Neural progenitor cell (in vitro differentiated cells): Measurements from ENCODE around the gene VEPH1. TPM values are rescaled to one million over a fixed set of nuclear protein-coding genes. Genes with fewer than 3 reads are reported as not detected.

Experiments used
- DNase-seq: peaks from one replicate; pipeline ENCODE4 v3.0.0-alpha.2; 2016; ENCODE audit warnings: low spot score
- H2AFZ ChIP-seq: fragments of 200-600 bp; sonication (generic); replicated peaks from 2 replicates; pipeline ENCODE4 v1.6.1; 2016; ENCODE audit warnings: antibody characterized with exemption
- H3F3A ChIP-seq: fragments of 200-600 bp; sonication (generic); 2 replicates; pipeline ENCODE4 v1.6.1; 2016; ENCODE audit warnings: antibody characterized with exemption, low read depth
- H3K27ac ChIP-seq: fragments of 200-600 bp; sonication (generic); 2 replicates; pipeline ENCODE4 v1.5.1; 2016; ENCODE audit warnings: mild to moderate bottlenecking
- H3K27me3 ChIP-seq: fragments of 200-600 bp; sonication (generic); 2 replicates; pipeline ENCODE4 v1.6.1; 2016; ENCODE audit warnings: mild to moderate bottlenecking, moderate library complexity
- H3K36me3 ChIP-seq: fragments of 200-600 bp; sonication (generic); 2 replicates; pipeline ENCODE4 v1.5.1; 2016
- H3K4me1 ChIP-seq: fragments of 200-600 bp; sonication (generic); 2 replicates; pipeline ENCODE4 v1.6.1; 2016; ENCODE audit warnings: mixed run types
- H3K4me2 ChIP-seq: fragments of 200-600 bp; sonication (generic); 2 replicates; pipeline ENCODE4 v1.6.1; 2016
- H3K4me3 ChIP-seq: fragments of 200-600 bp; sonication (generic); 2 replicates; pipeline ENCODE4 v1.5.1; 2016
- H3K79me2 ChIP-seq: fragments of 200-600 bp; sonication (generic); 2 replicates; pipeline ENCODE4 v1.6.1; 2016; ENCODE audit warnings: low read depth
- H3K9ac ChIP-seq: fragments of 200-600 bp; sonication (generic); 2 replicates; pipeline ENCODE4 v1.6.1; 2016
- H3K9me3 ChIP-seq: fragments of 200-600 bp; sonication (generic); 2 replicates; pipeline ENCODE4 v1.5.1; 2016; ENCODE audit warnings: low read depth
- H4K20me1 ChIP-seq: fragments of 200-600 bp; sonication (generic); 2 replicates; pipeline ENCODE4 v1.6.1; 2016; ENCODE audit warnings: low read depth
- H3K27ac Mint-ChIP-seq: 3 replicates; pipeline ENCODE4 v1.8.0; 2021; ENCODE audit warnings: mixed read lengths
- H3K27me3 Mint-ChIP-seq: 2 replicates; pipeline ENCODE4 v1.8.0; 2022; ENCODE audit warnings: low read depth, mild to moderate bottlenecking, inconsistent platforms, moderate library complexity, mixed read lengths; ENCODE audit not compliant: insufficient read depth
- H3K36me3 Mint-ChIP-seq: 3 replicates; pipeline ENCODE4 v1.8.0; 2021; ENCODE audit warnings: mixed read lengths
- H3K4me1 Mint-ChIP-seq: 3 replicates; pipeline ENCODE4 v1.8.0; 2021; ENCODE audit warnings: mixed read lengths
- H3K4me3 Mint-ChIP-seq: 3 replicates; pipeline ENCODE4 v1.8.0; 2021; ENCODE audit warnings: mild to moderate bottlenecking, moderate library complexity, mixed read lengths
- H3K9me3 Mint-ChIP-seq: 3 replicates; pipeline ENCODE4 v1.8.0; 2020; ENCODE audit warnings: mixed read lengths
- EZH2 ChIP-seq: fragments of 200-600 bp; sonication (generic); IDR thresholded peaks from 2 replicates; pipeline ENCODE4 v1.6.1; 2017; ENCODE audit warnings: antibody characterized with exemption, mild to moderate bottlenecking, moderate library complexity
- EZH2phosphoT487 ChIP-seq: fragments of 200-600 bp; sonication (generic); IDR thresholded peaks from 2 replicates; pipeline ENCODE4 v1.6.1; 2017; ENCODE audit warnings: antibody characterized with exemption
- total RNA-seq: library from RNA; depleted of rRNA; stranded (reverse); fragments of >200 nt; gene quantifications from 2 replicates; pipeline ENCODE4 v1.2.3, GENCODE V29; 2015; ENCODE audit warnings: low replicate concordance
- TF ChIP-seq, protein P1 (sequence below): fragments of 200-600 bp; sonication (generic); IDR thresholded peaks from 2 replicates; pipeline ENCODE4 v1.5.1; 2017; ENCODE audit warnings: antibody characterized with exemption, mild to moderate bottlenecking

VEPH1 gene
- total RNA-seq, 1 donor from 2014 or later: not detected

DNA sequence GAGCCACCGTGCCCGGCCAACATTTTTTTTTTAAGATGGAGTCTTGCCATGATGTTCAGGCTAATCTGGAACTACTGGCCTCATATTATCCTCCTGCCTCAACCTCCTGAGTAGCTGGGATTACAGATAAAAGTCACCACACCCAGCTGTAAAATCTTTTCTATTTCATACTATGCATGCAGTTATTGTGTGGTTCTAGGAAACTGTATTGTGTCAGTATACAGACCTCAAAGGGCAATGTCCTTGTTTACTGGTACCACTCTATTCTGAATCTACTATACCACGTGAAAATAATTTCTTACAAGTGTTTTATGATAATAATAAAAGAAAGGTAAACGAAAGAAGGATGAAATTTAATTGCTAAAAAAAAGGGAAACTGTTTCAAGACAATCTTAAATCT lies 190.0 kb downstream of the VEPH1 start:
- DNase-seq: no peak
- H3K4me2 ChIP-seq: no peak overlapping the region
- H3K27me3 ChIP-seq: no peaks in the 10 kb centered on the region
- H3K36me3 ChIP-seq: no peaks in the 10 kb centered on the region
- H3K9me3 ChIP-seq: no peaks in the 10 kb centered on the region
- Mint-ChIP-seq H3K27me3 (no peaks in the 10 kb centered on the region), H3K4me1 (no peaks in the 10 kb centered on the region), H3K27ac (no peak overlapping the region), H3K9me3 (peaks cover 5% of the 10 kb centered on the region), H3K4me3 (no peak overlapping the region), H3K36me3 (peaks cover 2% of the 10 kb centered on the region)
- TF ChIP-seq EZH2: no peak
- TF ChIP-seq EZH2phosphoT487: no peak
- H3K27ac ChIP-seq: no peak overlapping the region
- no peaks in the 10 kb centered on the region for H4K20me1 ChIP-seq
- no peaks in the 10 kb centered on the region for H3F3A ChIP-seq
- no peaks in the 10 kb centered on the region for H3K79me2 ChIP-seq
- H3K9ac ChIP-seq: no peak overlapping the region
- no peaks in the 10 kb centered on the region for H3K4me1 ChIP-seq
- H3K4me3 ChIP-seq: no peak overlapping the region
- H2AFZ ChIP-seq: no peak overlapping the region

DNA sequence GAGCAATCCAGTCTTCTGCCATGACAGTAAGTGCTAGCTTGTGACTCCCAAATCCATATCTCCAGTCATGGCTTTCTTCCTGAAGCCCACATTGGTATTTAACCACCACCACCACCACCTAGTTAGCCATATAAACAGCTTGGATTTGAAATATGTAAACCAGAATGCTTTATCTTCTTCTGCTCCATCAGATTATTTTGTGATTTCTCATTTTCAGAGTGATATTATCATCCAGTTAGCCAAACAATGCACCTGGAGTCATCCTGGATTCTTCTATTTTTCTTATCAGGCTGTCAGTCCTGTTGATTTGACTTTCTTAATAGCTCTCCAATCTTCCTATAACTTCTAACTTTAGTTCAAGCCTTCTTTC lies 190.9 kb downstream of the VEPH1 start:
- DNase-seq: no peak
- Histone ChIP-seq H4K20me1 (no peaks in the 10 kb centered on the region), H3K9ac (no peak overlapping the region), H3F3A (no peaks in the 10 kb centered on the region), H3K27me3 (no peaks in the 10 kb centered on the region), H3K36me3 (no peaks in the 10 kb centered on the region), H3K27ac (no peak overlapping the region), H3K4me1 (no peaks in the 10 kb centered on the region), H3K4me2 (no peak overlapping the region), H3K9me3 (no peaks in the 10 kb centered on the region), H3K4me3 (no peak overlapping the region), H2AFZ (no peak overlapping the region), H3K79me2 (no peaks in the 10 kb centered on the region)
- no peak overlapping the region for H3K27ac Mint-ChIP-seq
- no peaks in the 10 kb centered on the region for H3K4me1 Mint-ChIP-seq
- H3K9me3 Mint-ChIP-seq: peaks cover 5% of the 10 kb centered on the region
- H3K36me3 Mint-ChIP-seq: no peaks in the 10 kb centered on the region
- TF ChIP-seq, protein P1, sequence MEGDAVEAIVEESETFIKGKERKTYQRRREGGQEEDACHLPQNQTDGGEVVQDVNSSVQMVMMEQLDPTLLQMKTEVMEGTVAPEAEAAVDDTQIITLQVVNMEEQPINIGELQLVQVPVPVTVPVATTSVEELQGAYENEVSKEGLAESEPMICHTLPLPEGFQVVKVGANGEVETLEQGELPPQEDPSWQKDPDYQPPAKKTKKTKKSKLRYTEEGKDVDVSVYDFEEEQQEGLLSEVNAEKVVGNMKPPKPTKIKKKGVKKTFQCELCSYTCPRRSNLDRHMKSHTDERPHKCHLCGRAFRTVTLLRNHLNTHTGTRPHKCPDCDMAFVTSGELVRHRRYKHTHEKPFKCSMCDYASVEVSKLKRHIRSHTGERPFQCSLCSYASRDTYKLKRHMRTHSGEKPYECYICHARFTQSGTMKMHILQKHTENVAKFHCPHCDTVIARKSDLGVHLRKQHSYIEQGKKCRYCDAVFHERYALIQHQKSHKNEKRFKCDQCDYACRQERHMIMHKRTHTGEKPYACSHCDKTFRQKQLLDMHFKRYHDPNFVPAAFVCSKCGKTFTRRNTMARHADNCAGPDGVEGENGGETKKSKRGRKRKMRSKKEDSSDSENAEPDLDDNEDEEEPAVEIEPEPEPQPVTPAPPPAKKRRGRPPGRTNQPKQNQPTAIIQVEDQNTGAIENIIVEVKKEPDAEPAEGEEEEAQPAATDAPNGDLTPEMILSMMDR: no peak
- no peak for TF ChIP-seq EZH2phosphoT487
- no peak for TF ChIP-seq EZH2
- no peaks in the 10 kb centered on the region for H3K27me3 Mint-ChIP-seq
- H3K4me3 Mint-ChIP-seq: no peak overlapping the region

DNA sequence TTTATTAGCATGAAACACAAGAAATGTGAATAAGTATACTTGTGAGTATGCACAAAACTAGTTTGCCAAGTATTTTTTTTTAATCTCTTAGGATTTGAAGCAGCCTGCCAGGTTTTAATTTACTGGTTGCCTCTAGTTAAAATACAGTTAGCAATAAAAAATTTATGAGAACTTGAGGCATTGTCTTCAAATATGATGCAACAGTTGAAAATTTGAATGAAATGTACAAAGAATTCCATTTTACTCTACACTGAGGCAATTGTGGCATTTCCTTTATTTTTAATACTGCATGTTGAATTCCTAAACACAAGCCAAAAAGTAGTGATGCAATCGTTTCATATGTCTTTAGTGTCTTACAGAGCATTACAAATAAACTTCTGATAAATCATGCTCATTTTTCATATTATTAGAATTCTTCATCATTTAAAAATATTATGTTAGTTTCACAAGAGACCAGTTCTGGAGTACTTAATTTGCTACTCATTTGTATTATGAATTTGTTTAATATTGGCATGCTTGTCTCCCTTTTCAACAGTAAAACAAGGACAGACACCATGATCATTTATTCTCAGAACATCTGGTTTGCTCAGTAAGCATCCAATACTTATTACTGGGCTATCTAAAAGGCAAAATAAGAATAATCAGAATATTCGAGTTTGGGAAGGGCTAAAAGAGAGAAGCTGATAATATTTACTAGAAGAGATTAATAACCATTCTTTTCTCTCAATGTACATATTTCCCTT lies 191.4 kb downstream of the VEPH1 start:
- Mint-ChIP-seq H3K4me3 (no peak overlapping the region), H3K27ac (no peak overlapping the region), H3K36me3 (no peaks in the 10 kb centered on the region), H3K4me1 (no peaks in the 10 kb centered on the region), H3K9me3 (peaks cover 5% of the 10 kb centered on the region), H3K27me3 (no peaks in the 10 kb centered on the region)
- no peak overlapping the region for H3K27ac ChIP-seq
- H4K20me1 ChIP-seq: no peaks in the 10 kb centered on the region
- H3K4me3 ChIP-seq: no peak overlapping the region
- H3F3A ChIP-seq: no peaks in the 10 kb centered on the region
- H3K36me3 ChIP-seq: no peaks in the 10 kb centered on the region
- no peak for DNase-seq
- no peaks in the 10 kb centered on the region for H3K79me2 ChIP-seq
- H3K9ac ChIP-seq: no peak overlapping the region
- H2AFZ ChIP-seq: no peak overlapping the region
- H3K4me1 ChIP-seq: no peaks in the 10 kb centered on the region
- H3K4me2 ChIP-seq: no peak overlapping the region
- TF ChIP-seq EZH2phosphoT487 (no peak), EZH2 (no peak)
- TF ChIP-seq, protein P1: no peak
- no peaks in the 10 kb centered on the region for H3K9me3 ChIP-seq
- no peaks in the 10 kb centered on the region for H3K27me3 ChIP-seq

DNA sequence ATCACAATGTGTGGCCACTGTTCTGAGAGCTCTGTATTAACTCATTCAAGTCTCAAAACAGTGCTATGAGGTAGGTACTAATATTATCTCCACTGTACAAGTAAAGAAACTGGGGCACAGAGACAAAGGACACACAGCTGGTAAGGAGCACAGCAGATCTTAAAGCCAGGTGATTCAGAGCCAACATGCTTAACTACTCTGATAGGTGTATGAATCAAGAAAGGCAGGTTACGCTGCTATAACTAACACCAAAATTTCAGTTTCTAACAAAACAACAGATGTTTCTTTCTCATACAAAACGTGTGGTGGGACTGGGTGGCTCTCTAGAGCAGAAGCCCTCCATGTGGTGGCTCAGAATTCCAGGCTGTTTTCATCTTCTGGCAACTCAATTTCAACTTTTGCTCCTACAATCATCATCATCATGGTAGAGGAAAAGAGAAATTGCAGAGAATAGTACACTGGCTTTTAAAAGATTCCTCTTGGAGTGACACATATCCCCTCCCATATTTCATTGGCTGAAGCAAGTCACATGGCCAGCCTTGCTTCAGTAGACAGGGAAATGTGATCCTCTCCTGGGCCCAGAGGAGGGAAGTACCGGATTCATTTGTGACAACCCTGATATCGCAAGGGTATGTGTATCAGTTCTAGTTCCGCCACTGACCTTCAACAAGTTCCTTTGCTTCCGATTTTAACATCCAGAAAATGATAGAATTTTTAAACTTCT lies 192.7 kb downstream of the VEPH1 start:
- Mint-ChIP-seq H3K36me3 (no peaks in the 10 kb centered on the region), H3K4me3 (no peak overlapping the region), H3K4me1 (no peaks in the 10 kb centered on the region), H3K9me3 (peaks cover 5% of the 10 kb centered on the region), H3K27ac (no peak overlapping the region), H3K27me3 (no peaks in the 10 kb centered on the region)
- Histone ChIP-seq H3K36me3 (no peaks in the 10 kb centered on the region), H3K27me3 (no peaks in the 10 kb centered on the region), H4K20me1 (no peaks in the 10 kb centered on the region), H3K79me2 (no peaks in the 10 kb centered on the region), H3K4me1 (no peaks in the 10 kb centered on the region), H3K27ac (no peak overlapping the region), H3K9ac (no peak overlapping the region), H3K4me2 (no peak overlapping the region), H3K9me3 (no peaks in the 10 kb centered on the region), H2AFZ (no peak overlapping the region), H3F3A (no peaks in the 10 kb centered on the region), H3K4me3 (no peak overlapping the region)
- TF ChIP-seq EZH2phosphoT487: no peak
- TF ChIP-seq, protein P1: no peak
- TF ChIP-seq EZH2: no peak
- DNase-seq: no peak
